Sigmoid colon (tissue), 7 donors: ENCODE data around the gene BCAS3. TPM values are rescaled to one million over a fixed set of nuclear protein-coding genes. Genes with fewer than 3 reads are reported as not detected.
"Not testable (repeated sequence)": the region's sequence is repeated elsewhere in the genome, so short reads cannot be mapped to it uniquely, and the experiment has no call there.

ENCODE experiments used
- DNase-seq: peaks from one replicate; pipeline ENCODE4 v3.0.0-alpha.2; 2019
- H3K27ac ChIP-seq, 4 donors: fragments of 200-600 bp; sonication (generic); one replicate each; pipeline ENCODE4 v1.5.1; 2016 to 2019; ENCODE audit warnings: mild to moderate bottlenecking in 1 of 4
- H3K27me3 ChIP-seq, 3 donors: fragments of 200-600 bp; sonication (generic); one replicate each; pipeline ENCODE4 v1.5.1; 2019; ENCODE audit warnings: mild to moderate bottlenecking in 1 of 3
- H3K36me3 ChIP-seq, 4 donors: fragments of 200-600 bp; sonication (generic); one replicate each; pipeline ENCODE4 v1.5.1; 2016 to 2019
- H3K4me1 ChIP-seq, 4 donors: fragments of 200-600 bp; sonication (generic); one replicate each; pipeline ENCODE4 v1.5.1; 2017 to 2019
- H3K4me3 ChIP-seq, 4 donors: fragments of 200-600 bp; sonication (generic); one replicate each; pipeline ENCODE4 v1.5.1; 2017 to 2019; ENCODE audit warnings: mild to moderate bottlenecking in 2 of 4, moderate library complexity in 1 of 4
- H3K9me3 ChIP-seq, 4 donors: fragments of 200-600 bp in 3 of 4; sonication (generic) in 3 of 4; one replicate each; pipeline versions ENCODE4 v1.5.1 to v1.6.1; 2013 to 2019
- EP300 ChIP-seq, 4 donors: sonication (generic); formaldehyde crosslinking; IDR thresholded peaks; one replicate each; pipeline ENCODE4 v1.6.1; 2017; ENCODE audit warnings: antibody characterized with exemption in 4 of 4
- POLR2A ChIP-seq, 2 donors: fragments of 450-650 bp; IDR thresholded peaks; one replicate each; pipeline ENCODE4 v1.6.1; 2016; ENCODE audit warnings: antibody characterized with exemption in 2 of 2, mild to moderate bottlenecking in 2 of 2, moderate library complexity in 2 of 2
- POLR2AphosphoS5 ChIP-seq, 4 donors: sonication (generic); formaldehyde crosslinking; IDR thresholded peaks; one replicate each; pipeline ENCODE4 v1.6.1; 2017; ENCODE audit warnings: antibody characterized with exemption in 4 of 4
- WGBS, 2 donors: extraction: QIAGEN DNeasy Blood & Tissue Kit; methylation state at CpG; one replicate each; pipeline ENCODE4 v1.1.7; 2013; 5-methylcytosine and 5-hydroxymethylcytosine counted together
- intact Hi-C: fragments of 100-400 bp; cut with DNase I; formaldehyde crosslinking; loops from one replicate; pipeline ENCODE4 v1.15.1; 2023
- polyA plus RNA-seq, 3 donors: library from polyadenylated mRNA; stranded (reverse); fragments of 200-250 nt; gene quantifications; one replicate each; pipeline ENCODE4 v1.2.3, GENCODE V29; 2013
- total RNA-seq, 4 donors: library from RNA; depleted of rRNA; stranded (reverse); fragments of >200 nt; gene quantifications; one replicate each; pipeline ENCODE4 v1.1.0, GENCODE V29; 2016
- TF ChIP-seq, protein P1 (sequence below), 4 experiments: fragments of 450-650 bp in 3 of 4; fragments of 200-600 bp in 1 of 4; IDR thresholded peaks; one replicate each; pipeline ENCODE4 v1.5.1; 2016 to 2019; ENCODE audit warnings: antibody characterized with exemption in 4 of 4, mild to moderate bottlenecking in 3 of 4, moderate library complexity in 2 of 4
- donor health status: healthy with polysubstance abuse.
- donor health status: Bipolar disorder and iron deficiency.
- donor health status: healthy.

Gene BCAS3
- total and polyA plus RNA-seq, 7 donors = 6.3 to 38.5 (median 28.5) TPM

GRCh38 chr17:61040666-61041065, 363.0 kb downstream of the BCAS3 start:
- no peak overlapping the region for H3K27ac ChIP-seq
- intact Hi-C loops = no loop called here
- WGBS, 2 donors = 94 to 95% methylated on average over 4 of the region's 4 CpGs
- DNase-seq = no peak
- no peak overlapping the region for H3K4me3 ChIP-seq
- no peak for TF ChIP-seq POLR2AphosphoS5 (IDR thresholded peaks at IDR 0.05)
- H3K27me3 ChIP-seq = no peaks in the 10 kb centered on the region
- peaks cover 0 to 26% (median 3%) of the 10 kb centered on the region in 4 donors for H3K36me3 ChIP-seq
- H3K9me3 ChIP-seq = no peaks in the 10 kb centered on the region
- no peaks in the 10 kb centered on the region for H3K4me1 ChIP-seq

DNA sequence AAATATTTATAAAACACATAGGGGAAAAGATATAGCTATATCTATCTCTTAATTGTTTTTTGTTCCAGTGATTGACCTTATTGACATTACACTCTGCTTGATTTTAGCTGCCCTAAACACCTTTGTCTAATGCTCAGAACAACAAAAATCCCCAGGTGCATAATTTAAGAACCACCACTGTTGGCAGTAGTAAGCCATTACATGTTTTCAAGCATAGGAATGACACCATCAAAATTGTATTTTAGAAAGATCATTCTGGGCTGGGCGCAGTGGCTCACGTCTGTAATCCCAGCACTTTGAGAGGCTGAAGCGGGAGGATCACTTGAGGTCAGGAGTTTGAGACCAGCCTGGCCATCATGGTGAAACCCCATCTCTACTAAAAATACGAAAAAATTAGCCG, 364.7 kb downstream of the BCAS3 start:
- intact Hi-C loops, DNase-seq, H3K27me3 ChIP-seq, H3K4me1 ChIP-seq, H3K4me3 ChIP-seq, H3K27ac ChIP-seq, H3K9me3 ChIP-seq: not testable (repeated sequence)
- H3K36me3 ChIP-seq = peaks cover 0 to 26% (median 3%) of the 10 kb centered on the region in 4 donors
- 96 to 98% methylated on average over 5 of the region's 5 CpGs for WGBS, 2 donors

GRCh38 chr17:61047515-61047914, 369.9 kb downstream of the BCAS3 start:
- no peaks in the 10 kb centered on the region for H3K4me1 ChIP-seq
- no peak overlapping the region for H3K27ac ChIP-seq
- intact Hi-C loops = no loop called here

GRCh38 chr17:61048376-61049106, 370.9 kb downstream of the BCAS3 start:
- no peak overlapping the region for H3K4me3 ChIP-seq
- intact Hi-C loops = no loop called here
- TF ChIP-seq POLR2A (IDR thresholded peaks at IDR 0.05) = no peak
- TF ChIP-seq, protein P1, sequence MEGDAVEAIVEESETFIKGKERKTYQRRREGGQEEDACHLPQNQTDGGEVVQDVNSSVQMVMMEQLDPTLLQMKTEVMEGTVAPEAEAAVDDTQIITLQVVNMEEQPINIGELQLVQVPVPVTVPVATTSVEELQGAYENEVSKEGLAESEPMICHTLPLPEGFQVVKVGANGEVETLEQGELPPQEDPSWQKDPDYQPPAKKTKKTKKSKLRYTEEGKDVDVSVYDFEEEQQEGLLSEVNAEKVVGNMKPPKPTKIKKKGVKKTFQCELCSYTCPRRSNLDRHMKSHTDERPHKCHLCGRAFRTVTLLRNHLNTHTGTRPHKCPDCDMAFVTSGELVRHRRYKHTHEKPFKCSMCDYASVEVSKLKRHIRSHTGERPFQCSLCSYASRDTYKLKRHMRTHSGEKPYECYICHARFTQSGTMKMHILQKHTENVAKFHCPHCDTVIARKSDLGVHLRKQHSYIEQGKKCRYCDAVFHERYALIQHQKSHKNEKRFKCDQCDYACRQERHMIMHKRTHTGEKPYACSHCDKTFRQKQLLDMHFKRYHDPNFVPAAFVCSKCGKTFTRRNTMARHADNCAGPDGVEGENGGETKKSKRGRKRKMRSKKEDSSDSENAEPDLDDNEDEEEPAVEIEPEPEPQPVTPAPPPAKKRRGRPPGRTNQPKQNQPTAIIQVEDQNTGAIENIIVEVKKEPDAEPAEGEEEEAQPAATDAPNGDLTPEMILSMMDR (IDR thresholded peaks at IDR 0.05) = no peak
- TF ChIP-seq POLR2AphosphoS5 (IDR thresholded peaks at IDR 0.05) = no peak
- H3K27ac ChIP-seq = no peak overlapping the region
- no peaks in the 10 kb centered on the region for H3K36me3 ChIP-seq
- H3K27me3 ChIP-seq = no peaks in the 10 kb centered on the region
- no peaks in the 10 kb centered on the region for H3K4me1 ChIP-seq
- no peak for DNase-seq
- WGBS, 2 donors = 84 to 89% methylated on average over 3 of the region's 3 CpGs
- H3K9me3 ChIP-seq = no peaks in the 10 kb centered on the region

More at GRCh38 chr17:61047515-61047914, 369.9 kb downstream of the BCAS3 start:
- Histone ChIP-seq H3K36me3 (no peaks in the 10 kb centered on the region), H3K9me3 (no peaks in the 10 kb centered on the region), H3K4me3 (no peak overlapping the region), H3K27me3 (no peaks in the 10 kb centered on the region)
- DNase-seq = no peak
- TF ChIP-seq POLR2A (IDR thresholded peaks at IDR 0.05) = no peak
- no peak for TF ChIP-seq POLR2AphosphoS5 (IDR thresholded peaks at IDR 0.05)
- TF ChIP-seq, protein P1 (IDR thresholded peaks at IDR 0.05) = no peak
- TF ChIP-seq EP300 (IDR thresholded peaks at IDR 0.05) = no peak

DNA sequence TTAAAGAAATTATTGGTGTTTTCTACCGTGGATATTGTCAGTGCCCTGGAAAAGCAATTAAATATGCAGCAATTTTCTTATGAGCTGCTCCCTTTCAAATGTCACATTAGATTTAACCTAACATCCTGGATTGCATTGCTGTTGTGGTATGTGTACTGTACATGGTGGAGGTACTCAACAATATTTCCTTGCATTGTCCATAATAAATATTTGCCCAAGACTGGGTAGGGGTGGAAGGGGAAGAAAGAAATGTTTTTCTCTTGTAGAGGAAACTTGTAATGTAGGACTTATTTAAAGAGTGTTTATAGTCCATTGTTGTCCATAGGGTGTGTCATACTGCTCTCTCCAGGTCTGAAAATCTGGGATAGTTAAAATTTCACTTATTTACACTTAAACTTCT, 375.8 kb downstream of the BCAS3 start:
- H3K4me3 ChIP-seq = no peak overlapping the region
- WGBS, 2 donors = 19 to 60% methylated on average over 1 of the region's 1 CpG
- no peaks in the 10 kb centered on the region for H3K27me3 ChIP-seq
- no peaks in the 10 kb centered on the region for H3K9me3 ChIP-seq
- no peaks in the 10 kb centered on the region for H3K36me3 ChIP-seq
- DNase-seq = no peak
- intact Hi-C loops = no loop called here
- TF ChIP-seq, protein P1 (IDR thresholded peaks at IDR 0.05) = no peak
- no peak overlapping the region for H3K27ac ChIP-seq
- H3K4me1 ChIP-seq = no peaks in the 10 kb centered on the region

- Histone ChIP-seq H3K27me3 (no peaks in the 10 kb centered on the region), H3K4me1 (no peaks in the 10 kb centered on the region), H3K27ac (no peak overlapping the region), H3K4me3 (no peak overlapping the region), H3K9me3 (no peaks in the 10 kb centered on the region), H3K36me3 (no peaks in the 10 kb centered on the region)
- no peak for DNase-seq
- intact Hi-C loops = no loop called here
- TF ChIP-seq POLR2AphosphoS5 (IDR thresholded peaks at IDR 0.05) = no peak
- WGBS, 2 donors = 95 to 96% methylated on average over 1 of the region's 1 CpG
Measured at GRCh38 chr17:61054436-61054835, 376.8 kb downstream of the BCAS3 start.
